ENCODE data around the gene DKC1.

DKC1 gene

GRCh38 chrX:154762537-154763296 lies at the start of gene DKC1:
TSS of gene DKC1 (plus strand) at chrX:154762864. CDS start at chrX:154762966, 102 bp downstream.
- DNase-seq, result peak; percentile 88 to 91

DNA sequence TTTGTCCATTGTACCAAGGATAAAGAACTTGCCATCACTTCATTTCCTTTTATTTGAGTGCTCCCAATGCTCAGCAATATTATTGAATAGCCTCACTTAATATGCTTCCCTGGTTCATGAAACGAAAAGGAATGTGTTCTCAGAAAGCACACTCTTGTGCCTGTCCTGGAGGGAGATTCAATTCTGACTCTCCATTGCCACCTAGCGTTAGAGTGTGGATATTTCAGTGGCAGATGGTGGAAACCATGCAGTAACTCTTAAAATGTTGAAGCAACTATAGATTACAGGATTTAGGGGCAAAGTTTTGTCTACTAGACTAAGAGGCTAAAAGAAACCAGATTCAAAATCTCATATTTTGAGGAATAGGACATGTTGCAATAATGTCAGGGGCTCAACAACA lies 47.7 kb upstream of the DKC1 start:
- DNase-seq, result peak in 1 of 2 donors; percentile 72

- DNase-seq, result no peak
These were observed 46.8 kb upstream of the DKC1 start for GRCh38 chrX:154715825-154716224.

DNA sequence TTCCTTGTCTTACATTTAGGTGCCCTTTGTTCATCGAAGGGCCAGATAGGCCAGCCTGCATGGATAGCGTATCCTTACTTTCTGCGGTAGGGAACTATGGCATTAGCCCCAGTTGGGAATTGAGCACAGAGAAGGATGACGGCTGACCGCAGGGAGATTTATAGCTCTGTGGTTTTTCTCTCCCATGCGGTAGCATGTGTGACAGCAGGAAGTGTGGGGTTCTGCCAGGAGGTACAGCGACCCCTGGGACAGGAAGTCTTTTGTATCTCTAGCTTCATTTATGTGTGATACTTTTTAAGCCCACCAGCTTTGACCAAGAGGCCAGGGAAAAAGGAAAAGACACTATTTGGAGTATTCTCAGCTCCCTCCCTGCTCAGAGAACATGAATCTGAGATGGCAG lies 44.8 kb upstream of the DKC1 start:
- no peak for DNase-seq

- peak; percentile 57 to 73 for DNase-seq
These were observed 44.0 kb upstream of the DKC1 start for GRCh38 chrX:154718616-154719015.

- DNase-seq, result peak in 1 of 2 donors; percentile 45
These were observed 43.5 kb upstream of the DKC1 start for GRCh38 chrX:154719132-154719675.

GRCh38 chrX:154720067-154720466 lies 42.6 kb upstream of the DKC1 start:
- no peak for DNase-seq

DNA sequence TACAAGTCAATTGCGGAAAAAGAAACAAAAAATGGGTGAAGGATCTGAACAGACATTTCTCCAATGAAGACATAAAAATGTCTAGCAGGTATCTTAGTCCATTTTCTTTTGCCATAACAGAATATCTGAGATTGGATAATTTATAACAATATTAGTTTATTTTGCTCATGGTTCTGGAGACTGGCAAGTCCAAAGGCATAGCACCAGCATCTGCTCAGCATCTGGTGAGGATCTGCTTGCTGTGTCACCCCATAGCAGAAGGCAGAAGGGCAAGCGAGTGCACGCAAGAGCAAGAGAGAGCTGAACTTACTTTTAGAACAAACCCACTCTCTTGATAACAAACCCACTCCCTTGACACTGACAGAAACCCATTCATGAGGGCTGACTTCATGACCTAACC lies 41.5 kb upstream of the DKC1 start:
- no peak for DNase-seq

DNA sequence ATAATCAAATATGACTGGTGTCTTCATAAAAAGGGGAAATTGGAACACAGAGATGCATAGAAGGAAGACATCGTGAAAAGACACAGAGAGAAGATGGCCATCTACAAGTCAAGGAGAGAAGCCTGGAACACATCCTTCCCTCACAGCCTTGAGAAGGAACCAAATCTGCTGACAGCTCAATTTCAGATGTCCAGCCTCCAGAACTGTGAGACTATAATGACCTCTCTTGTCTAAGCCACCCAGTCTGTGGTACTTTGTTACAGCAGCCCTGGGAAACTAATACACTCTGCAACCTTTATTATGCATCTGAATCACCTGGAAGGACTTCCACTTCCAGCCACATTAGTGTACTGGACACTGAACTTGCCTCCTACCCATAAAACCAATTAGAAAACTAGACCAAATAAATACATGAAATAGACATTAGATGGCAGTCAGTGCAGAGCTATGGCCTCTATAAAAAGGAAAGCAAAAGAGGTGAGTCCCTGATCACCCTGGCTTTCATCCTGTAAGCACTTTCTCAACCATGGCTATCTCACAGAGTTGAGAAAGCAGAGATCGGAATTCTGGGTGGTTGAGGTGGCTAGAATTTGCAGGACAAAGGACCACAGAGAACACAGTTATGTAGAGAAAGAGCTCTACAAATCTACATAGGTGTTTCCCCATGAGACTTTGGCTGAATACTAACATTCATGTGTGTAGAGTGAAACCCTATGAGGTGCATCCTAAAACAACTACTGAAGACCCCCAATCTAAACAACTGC lies 37.5 kb upstream of the DKC1 start:
- DNase-seq, result no peak

- no peak for DNase-seq
These were observed 35.2 kb upstream of the DKC1 start for GRCh38 chrX:154727418-154727817.

GRCh38 chrX:154727871-154728270 lies 34.8 kb upstream of the DKC1 start:
- DNase-seq, result no peak

DNA sequence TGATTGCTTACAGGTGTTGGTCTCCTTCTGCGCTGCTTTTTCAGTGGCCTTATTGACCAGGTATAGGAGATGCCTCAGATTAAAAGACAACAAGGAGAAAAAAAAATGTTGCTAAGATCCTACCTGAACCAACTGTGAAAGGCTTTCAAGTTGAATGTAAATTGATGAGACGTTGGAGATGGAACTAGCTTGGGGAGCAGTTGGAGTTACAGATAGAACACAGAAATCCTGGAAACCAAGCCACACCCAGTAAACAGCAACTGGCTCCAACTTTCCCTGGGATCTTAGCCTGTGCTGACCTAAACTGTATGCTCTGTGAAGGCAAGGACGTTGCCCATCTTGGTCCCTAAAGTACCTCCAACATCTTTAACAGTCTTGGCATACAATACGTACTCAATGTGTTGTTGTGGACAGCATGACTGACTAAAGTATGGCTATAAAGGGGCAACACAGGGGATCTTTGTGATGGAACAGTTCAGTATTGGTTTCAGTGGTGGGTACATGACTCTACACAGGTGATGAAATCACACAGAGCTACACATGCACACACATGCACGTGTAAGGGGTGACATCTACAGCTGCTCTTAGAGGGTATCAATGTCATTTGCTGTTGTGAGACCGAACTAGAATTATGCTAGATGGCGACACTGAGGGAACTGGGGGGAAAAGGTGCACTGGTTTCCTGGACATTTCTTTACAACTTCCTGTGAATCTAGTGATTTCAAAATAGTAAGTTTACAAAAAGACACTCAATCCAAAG lies 34.1 kb upstream of the DKC1 start:
- no peak for DNase-seq

DNA sequence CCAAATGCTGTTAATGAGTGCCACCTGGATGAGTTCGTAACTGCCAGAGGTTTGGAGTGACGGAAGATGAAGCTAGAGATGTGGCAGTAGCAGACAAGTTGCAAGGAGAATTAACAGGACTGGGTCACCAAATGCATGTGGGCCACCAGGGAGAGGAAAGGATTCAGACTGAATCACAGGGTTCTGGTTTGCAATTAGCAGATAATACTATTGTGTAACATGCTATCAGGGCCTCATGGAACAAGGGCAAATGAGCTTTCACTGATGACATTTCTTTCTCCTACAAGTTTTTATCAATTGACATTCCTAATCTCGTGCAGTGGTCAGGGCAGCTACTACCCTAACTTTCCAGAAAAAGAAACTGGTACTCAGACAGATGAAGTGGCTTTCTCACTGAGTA lies 33.2 kb upstream of the DKC1 start:
- DNase-seq, result no peak

DNA sequence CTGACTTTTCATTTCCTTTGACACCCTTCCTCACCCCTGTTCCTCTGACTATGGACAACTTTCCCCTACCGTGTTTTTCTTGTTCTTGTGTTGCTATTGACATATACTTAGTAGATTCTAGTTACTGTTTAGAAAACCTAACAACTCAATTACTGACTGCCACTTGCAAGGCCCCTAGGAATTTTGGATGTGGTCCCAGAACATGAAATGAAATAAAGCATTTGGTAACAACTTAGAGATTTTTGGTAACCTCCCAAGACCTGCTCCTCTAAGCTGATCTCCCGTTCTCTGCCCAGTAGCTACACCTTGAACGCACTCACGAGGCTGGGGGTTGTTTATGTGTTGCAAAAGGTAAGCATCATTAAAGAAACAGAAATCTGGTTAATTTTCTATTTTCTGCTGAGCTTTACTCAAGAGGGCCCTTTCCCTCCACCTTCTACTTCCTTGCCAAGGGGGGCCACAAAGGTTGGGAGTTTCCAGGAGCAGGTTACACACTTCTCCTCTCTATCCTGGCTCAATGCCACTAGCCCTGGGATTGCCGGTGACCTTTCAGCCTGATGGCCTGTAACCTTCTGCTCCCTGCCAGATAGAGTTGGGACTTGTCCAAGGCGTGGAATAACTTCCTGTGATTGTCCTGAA lies 32.3 kb upstream of the DKC1 start:
- no peak for DNase-seq

DNA sequence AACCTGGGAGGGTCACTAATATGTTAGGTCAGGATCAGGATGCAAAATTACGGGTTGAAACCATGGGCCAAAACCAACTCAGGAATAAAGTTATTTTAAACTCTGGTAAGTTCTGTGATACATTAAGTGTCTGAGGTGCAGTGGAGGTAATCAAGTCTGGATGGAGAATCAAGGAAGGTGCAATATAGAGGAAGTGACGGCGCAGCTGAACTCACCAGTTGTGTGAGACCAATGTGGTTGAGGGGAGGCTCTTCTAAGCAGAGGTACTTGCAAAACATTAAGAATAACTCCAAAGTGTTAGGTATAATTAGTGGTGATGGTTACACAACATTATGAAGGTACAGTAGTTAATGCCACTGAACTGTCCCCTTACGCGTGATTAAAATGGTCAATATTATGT lies 31.5 kb upstream of the DKC1 start:
- no peak for DNase-seq

- DNase-seq, result peak in 1 of 2 donors; percentile 80
These were observed 30.8 kb upstream of the DKC1 start for GRCh38 chrX:154731881-154732280.

GRCh38 chrX:154732421-154733065 lies 30.1 kb upstream of the DKC1 start:
- DNase-seq, result no peak

DNA sequence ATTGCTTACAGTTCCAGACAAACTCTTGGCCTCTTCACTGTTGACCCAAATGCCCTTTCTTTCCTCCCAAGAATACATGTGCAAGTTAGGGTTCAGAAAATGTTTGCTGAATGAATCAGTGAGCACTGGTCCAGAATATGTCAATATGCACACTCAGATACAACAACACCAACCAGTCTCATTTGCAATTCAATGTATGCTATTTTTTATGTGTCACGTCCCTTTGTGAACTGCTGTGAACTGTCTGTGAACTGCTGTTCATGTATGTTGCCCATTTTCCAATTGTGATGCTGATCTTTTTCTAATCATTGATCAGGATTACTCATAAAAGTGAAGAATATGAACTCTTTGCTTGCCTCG lies 29.6 kb upstream of the DKC1 start:
- DNase-seq, result no peak

DNA sequence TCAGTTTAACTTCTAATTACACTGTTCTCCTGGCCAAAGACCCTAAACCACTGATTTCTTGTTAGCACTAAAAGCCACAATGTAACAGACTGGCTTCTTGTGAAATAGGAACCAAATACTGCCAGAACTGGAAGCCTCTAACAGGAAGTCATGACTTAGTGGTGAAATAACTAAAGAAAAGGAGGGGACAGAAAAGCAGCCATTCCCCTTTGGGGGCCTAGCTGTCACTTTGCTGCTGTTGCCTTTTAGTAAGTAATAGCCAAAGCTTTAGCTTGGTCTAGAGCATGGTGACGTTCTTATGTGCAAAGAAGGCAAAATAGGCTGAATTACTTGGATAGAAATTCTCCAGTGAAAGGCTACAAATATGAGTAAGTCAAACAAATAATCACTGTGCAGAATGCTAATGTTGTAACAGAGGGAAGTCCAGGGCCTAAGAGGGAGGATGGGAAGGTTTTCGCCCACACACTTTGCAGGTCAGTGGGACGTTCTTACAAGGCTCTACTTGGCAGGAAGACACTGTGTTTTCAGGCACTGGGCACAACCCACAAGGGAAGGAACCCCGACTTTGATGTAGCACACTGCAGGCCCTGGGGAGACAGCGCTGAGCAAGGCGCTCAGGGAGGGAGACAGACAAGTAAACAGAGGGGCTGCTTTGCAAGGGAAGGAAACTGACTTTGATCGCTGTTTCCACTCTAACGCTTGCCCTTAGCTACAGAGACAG lies 28.4 kb upstream of the DKC1 start:
- peak; percentile 72 to 89 for DNase-seq

GRCh38 chrX:154735695-154736393 lies 26.8 kb upstream of the DKC1 start:
- DNase-seq, result no peak

GRCh38 chrX:154737136-154737535 lies 25.5 kb upstream of the DKC1 start:
- DNase-seq, result no peak

Measured in inflammatory macrophage treated with lipopolysaccharide for 1 hour (primary cell).